PC-3 (cell line): ENCODE data around the gene HES7.

Experiments used
- CTCF ChIP-seq: fragments of 300-600 bp; sonication (generic); conservative IDR thresholded peaks from 2 replicates; pipeline ENCODE4 v1.5.1; 2017; ENCODE audit warnings: antibody characterized with exemption, low read depth, mild to moderate bottlenecking, low read length
- EZH2 ChIP-seq: fragments of 300-600 bp; sonication (generic); IDR thresholded peaks from one replicate; pipeline ENCODE4 v1.6.1; 2017; ENCODE audit warnings: antibody characterized with exemption, mild to moderate bottlenecking, low read length; ENCODE audit not compliant: unreplicated experiment

DNA sequence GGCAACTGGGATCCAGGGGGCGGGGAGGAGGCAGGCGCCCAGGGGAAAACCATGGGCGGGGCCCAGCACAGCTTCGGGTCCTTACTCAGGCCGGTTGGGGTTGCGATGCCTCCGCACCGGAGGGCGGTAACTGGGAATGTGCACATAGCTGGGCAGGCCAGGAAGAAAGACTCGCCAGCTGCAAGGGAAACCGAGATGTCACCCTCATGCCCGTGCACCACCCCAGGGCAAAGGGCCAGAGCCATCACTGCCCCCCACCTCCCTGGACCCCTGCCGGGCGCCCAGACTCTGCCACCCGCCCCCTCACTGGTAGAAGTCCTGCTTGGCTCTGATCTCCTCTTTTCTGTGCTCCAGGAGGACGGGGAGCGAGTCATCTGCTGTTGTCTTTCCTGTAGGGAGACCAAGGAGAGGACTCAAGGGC lies 43.1 kb downstream of the HES7 start:
- no peak for TF ChIP-seq EZH2
- TF ChIP-seq CTCF, result no peak
